ENCODE measurements around the gene MIEF1.
A peak's percentile ranks its signal among the peaks of the same experiment; 100 is the strongest.

The MIEF1 gene

GRCh38 chr22:39471381-39472141, 30.5 kb upstream of the MIEF1 start:
- DNase-seq: no peak

DNA sequence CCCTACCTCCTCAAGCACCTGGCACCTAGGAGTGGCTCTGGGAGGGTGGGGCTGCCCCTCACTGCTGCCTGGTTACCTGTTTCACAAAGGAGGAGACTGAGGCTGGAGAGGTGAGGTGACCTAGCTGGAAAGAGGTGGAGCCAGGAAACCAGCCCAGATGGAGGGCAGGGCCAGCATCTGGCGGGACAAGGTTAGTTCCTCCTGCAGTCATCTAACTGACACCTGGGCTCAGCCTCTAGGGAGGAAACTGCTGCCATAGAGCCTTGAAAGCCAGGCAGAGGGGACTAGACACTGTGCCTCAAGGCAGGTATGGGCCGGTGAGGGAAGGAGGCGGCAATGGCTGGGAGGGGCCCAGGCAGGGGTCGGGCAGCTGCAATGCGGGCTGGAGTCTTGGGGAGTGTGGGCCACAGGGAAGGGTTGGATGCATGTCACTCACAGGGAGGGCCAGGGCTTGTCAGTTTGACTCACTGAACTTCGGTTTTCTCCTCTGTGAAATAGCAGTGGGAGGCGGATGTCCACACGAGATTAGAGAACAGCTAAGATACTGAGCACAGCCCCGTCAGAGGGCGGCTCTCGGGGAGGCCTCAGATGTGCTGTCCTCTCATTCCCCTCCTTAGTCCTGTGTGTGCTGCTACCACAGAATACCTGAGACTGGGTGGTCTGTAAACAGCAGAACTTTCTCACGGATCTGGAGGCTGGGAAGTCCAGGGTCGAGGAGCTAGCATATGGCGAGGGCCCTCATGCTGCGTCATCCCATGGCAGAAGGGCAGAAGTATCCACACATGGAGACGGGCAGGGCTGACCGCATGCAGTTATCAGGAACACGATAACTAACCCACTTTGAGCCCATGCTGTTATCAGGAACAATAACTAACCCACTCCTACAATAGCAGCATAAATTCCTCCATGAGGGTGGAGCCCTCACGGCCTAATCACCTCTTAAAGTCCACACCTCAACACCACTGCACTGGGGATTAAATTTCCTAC, 29.2 kb upstream of the MIEF1 start:
- DNase-seq: no peak

DNA sequence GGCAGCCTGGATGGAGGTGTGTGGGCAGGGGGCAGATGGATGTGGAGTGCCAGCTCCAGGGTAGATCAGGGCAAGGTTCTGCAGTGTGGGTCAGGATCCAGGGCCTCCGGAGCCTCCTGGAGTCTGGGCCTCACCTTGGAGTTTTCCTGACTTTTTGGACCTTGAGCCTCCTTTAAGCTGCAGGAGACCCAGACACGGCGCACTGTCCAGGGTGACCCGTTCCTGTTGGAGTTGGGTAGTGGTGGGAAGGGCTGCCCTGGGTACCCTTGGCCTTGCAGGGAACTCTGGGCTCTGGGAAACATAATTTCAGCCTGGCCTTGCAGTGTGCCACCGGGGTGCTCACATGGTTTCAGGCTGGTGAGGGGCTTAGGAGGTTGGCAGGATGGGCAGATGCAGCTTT, 28.2 kb upstream of the MIEF1 start:
- DNase-seq: no peak

GRCh38 chr22:39474351-39475111, 27.6 kb upstream of the MIEF1 start:
- DNase-seq: no peak

- DNase-seq: no peak
Measured at GRCh38 chr22:39475337-39475736, 26.8 kb upstream of the MIEF1 start.

- DNase-seq: no peak
Measured at GRCh38 chr22:39475902-39476301, 26.2 kb upstream of the MIEF1 start.

DNA sequence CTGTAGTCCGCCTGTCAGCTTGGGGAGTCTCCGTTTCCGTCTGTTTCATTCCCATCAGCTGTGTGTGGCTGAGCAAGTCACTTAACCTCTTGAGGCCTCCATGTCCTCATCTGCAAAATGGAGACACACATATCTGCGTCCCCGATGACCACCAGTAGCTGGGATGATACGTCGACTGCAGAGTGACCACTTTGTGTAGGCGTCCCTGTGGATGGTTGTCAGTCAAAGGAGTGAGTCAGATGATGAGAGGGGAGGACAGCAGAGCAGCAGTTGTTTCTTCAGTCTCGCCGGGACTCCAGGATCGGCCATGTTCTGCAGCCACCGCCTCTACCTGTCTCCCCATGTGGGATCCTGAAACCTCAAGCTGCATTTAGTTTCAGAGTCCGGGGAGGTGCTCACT, 25.4 kb upstream of the MIEF1 start:
- no peak for DNase-seq

DNA sequence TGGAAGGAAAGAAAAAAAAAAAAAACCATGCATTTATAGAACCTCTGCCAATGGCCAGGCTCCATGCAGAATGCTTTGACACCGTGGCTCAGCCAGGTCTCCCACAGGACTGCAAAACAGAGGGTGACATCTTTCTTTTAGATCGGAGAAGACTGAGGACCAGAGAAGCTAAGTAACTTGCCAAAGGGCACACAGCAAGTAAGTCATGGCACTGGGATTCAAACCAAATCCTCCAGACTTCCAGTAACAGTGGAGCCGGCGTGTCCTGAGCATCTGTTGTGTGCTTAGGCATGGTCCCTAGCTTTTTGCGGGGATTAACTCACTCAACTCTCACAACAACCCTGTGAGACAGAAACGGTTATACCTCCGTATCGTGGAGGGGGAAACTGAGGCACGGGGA, 24.5 kb upstream of the MIEF1 start:
- no peak for DNase-seq

DNA sequence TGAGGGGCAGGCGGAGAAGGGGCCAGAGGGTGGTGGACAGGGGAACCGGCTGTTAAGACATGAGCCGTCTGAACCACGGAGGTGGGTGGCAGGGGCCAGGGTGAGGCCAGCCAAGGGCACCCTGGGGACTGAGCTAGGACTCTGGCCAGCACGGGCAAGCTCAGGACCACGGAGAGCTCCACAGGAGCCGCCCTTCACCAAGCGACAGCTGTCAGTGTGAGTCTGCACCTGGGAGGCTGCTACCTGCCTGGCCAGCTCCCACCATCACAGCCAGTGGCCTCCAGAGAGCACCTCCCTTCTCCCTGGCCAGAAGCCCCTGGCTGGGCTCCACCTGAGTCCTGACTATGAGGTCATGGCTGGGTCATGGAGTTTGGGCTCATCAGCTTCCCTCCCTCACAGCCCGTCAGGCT, 23.6 kb upstream of the MIEF1 start:
- no peak for DNase-seq

GRCh38 chr22:39479254-39479653, 22.8 kb upstream of the MIEF1 start:
- DNase-seq: no peak

GRCh38 chr22:39480557-39480956, 21.5 kb upstream of the MIEF1 start:
- DNase-seq: no peak

GRCh38 chr22:39481054-39481453, 21.0 kb upstream of the MIEF1 start:
- DNase-seq: no peak

GRCh38 chr22:39481595-39481994, 20.5 kb upstream of the MIEF1 start:
- DNase-seq: no peak

- no peak for DNase-seq
Measured at GRCh38 chr22:39482768-39483167, 19.3 kb upstream of the MIEF1 start.

DNA sequence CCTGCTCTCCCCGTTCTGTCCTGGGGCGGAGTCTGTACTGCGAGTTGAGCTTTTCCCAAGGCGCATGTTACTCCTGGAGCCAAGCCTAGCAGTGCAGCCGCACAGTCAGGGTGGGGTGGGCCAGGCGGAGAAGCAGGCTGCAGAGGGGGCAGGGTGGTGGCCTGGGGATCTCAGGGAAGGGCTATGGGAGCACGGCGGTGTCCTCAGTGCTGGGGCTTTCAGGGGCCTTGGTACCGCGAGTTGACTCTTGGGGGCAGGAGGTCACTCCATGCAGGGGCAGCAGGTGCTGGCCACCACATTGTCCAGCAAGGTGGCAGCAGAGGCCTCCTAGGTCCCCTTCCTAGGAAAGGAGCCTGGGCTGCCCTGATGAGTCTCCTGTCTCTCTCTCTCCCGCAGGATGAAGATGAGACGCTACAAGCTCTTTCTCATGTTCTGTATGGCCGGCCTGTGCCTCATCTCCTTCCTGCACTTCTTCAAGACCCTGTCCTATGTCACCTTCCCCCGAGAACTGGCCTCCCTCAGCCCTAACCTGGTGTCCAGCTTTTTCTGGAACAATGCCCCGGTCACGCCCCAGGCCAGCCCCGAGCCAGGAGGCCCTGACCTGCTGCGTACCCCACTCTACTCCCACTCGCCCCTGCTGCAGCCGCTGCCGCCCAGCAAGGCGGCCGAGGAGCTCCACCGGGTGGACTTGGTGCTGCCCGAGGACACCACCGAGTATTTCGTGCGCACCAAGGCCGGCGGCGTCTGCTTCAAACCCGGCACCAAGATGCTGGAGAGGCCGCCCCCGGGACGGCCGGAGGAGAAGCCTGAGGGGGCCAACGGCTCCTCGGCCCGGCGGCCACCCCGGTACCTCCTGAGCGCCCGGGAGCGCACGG, 14.9 kb upstream of the MIEF1 start:
- DNase-seq: no peak

GRCh38 chr22:39487826-39488520, 14.1 kb upstream of the MIEF1 start:
- DNase-seq: no peak

DNA sequence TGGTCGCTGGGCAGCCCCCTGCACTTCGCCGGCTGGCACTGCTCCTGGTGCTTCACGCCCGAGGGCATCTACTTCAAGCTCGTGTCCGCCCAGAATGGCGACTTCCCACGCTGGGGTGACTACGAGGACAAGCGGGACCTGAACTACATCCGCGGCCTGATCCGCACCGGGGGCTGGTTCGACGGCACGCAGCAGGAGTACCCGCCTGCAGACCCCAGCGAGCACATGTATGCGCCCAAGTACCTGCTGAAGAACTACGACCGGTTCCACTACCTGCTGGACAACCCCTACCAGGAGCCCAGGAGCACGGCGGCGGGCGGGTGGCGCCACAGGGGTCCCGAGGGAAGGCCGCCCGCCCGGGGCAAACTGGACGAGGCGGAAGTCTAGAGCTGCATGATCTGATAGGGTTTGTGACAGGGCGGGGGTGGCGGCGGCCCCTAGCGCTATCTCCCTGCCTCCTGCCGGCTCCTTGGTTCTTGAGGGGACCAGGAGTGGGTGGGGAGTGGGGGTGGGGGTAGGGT, 13.5 kb upstream of the MIEF1 start:
- DNase-seq: no peak

DNA sequence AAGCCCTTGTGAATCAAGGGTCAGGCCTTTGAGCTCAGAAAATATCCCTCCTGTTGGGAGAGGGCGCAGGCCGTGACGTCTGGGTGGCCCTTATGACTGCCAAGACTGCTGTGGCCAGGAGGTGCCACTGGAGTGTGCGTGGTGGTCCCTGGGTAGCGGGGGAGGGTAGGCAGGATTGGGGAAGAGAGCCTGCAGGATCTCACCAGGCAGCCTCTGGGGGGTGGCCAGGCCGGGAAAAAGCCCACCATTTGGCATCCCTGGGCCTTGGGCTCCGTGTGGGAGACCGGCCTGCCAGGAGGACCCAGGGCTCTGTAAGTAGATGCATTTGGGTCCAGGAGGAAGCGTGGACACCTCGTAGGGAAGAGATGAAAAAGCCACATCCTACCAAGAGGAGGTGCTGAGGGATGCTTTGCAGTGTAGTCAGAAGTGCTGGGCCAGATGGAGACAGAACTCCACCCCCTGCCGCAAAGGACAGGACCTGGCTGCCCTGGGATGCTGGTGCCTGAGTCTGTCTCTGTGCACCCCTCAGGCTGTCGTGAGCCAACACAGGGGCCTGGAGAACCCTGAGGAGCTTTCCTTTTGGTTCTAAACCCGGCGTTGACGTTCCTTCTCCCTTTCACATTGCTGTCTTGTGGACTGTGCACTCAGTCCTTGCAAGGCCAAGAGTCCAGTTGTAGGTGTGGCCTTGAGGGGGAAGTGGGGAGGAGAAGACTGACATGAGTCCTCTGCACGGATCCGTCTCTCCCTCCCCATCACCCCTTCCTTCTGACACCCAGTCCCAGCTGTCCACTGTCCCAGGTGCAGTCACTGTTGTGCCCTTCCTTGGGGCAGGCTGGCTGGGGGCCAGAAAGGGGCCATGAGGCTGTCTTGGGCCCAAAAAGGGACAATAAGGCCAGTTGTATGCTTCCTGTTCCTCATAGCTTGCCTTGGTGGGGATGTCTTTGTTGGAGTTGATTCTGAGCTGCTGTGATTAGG, 12.7 kb upstream of the MIEF1 start:
- no peak for DNase-seq

DNA sequence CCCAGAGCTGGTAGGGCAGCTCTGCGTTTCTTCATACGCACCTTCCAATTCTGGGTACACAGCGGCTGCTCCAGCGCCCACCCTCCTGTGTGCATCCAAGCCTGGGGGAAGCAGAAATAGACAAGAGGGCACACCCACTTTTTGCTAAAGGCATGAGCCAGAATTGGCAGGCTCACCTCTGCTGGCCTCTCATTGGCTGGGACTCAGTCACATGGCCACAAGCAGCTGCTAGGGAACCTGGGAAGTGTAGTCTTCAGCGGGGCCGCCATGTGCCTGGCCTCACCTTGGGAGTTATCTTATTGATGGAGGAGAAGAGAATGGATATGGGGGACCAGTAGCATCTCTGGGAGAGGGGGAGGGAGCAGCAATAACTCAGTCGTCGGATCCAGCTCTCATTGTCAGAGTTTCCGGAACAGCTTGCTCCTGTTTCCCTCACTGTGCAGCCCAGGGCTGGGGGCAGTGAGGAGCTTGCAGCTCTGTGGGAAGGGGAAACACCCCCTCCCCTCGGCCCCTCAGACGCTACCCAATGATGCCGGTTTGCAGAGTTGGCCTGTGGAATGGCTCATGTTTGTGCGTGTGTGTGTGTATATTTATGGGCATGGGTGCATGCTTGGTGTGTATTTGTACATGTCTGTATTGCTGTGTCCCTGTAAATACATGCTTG, 11.8 kb upstream of the MIEF1 start:
- peak; percentile 93 for DNase-seq
